Esophagus squamous epithelium (tissue), 4 donors: ENCODE results near the gene MICALL2.

ENCODE experiments used
- POLR2A ChIP-seq, 4 donors: fragments of 450-650 bp; IDR thresholded peaks; one replicate each; pipeline ENCODE4 v1.6.1; 2017; ENCODE audit warnings: antibody characterized with exemption in 4 of 4, mild to moderate bottlenecking in 4 of 4, moderate library complexity in 3 of 4
- TF ChIP-seq, protein P1 (sequence below), 6 experiments: fragments of 450-650 bp in 4 of 6; fragments of 200-600 bp in 2 of 6; sonication (generic) in 2 of 6; IDR thresholded peaks; one replicate each; pipeline ENCODE4 v1.5.1; 2016 to 2019; ENCODE audit warnings: antibody characterized with exemption in 6 of 6, mild to moderate bottlenecking in 4 of 6, moderate library complexity in 4 of 6

DNA sequence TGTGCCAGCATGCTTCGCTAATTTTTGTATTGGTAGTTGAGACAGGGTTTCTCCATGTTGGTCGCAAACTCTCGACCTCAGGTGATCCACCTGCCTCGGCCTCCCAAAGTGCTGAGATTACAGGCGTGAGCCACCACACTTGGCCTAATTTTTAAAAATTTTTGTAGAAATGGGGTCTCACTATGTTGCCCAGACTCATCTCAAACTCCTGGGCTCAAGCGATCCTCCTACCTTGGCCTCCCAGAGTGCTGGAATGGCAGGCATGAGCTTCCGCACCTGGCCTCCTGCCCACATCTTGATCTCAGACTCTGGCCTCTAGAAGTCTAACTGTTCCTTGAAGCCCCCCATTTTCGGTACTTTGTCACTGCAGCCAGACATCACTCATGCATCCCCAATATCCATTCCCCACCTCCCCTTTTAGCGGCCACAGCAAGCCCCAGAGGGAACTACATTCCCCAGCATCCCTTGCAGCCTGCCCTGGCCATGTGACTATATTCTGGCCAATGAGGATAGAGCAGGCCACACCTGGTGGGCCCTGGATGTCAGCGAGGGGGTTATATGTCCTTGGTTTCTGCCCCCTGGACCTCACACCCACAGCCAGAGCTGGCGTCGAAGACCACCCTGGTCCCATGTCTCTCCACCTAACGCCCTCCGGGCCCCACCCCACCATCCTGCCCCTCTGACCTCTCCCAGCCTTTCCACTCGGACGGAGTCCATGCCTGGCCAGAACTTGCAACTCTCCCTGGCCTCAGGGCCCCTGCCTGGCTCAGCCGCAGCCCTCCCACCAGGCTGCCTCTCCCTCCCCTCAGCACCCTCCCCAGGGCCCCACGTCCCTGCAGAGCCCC is 33.8 kb downstream of the MICALL2 start:
- TF ChIP-seq, protein P1, sequence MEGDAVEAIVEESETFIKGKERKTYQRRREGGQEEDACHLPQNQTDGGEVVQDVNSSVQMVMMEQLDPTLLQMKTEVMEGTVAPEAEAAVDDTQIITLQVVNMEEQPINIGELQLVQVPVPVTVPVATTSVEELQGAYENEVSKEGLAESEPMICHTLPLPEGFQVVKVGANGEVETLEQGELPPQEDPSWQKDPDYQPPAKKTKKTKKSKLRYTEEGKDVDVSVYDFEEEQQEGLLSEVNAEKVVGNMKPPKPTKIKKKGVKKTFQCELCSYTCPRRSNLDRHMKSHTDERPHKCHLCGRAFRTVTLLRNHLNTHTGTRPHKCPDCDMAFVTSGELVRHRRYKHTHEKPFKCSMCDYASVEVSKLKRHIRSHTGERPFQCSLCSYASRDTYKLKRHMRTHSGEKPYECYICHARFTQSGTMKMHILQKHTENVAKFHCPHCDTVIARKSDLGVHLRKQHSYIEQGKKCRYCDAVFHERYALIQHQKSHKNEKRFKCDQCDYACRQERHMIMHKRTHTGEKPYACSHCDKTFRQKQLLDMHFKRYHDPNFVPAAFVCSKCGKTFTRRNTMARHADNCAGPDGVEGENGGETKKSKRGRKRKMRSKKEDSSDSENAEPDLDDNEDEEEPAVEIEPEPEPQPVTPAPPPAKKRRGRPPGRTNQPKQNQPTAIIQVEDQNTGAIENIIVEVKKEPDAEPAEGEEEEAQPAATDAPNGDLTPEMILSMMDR (IDR thresholded peaks at IDR 0.05): no peak
- no peak for TF ChIP-seq POLR2A (IDR thresholded peaks at IDR 0.05)
